Activated CD4-positive, alpha-beta T cell treated with anti-CD3 and anti-CD28 coated beads for 1 hour (primary cell): ENCODE data around the gene KIAA1210.

Experiments used
- DNase-seq: peaks from one replicate; pipeline ENCODE4 v3.0.0-alpha.2; 2020

KIAA1210 gene

GRCh38 chrX:119090627-119091026 lies 37.0 kb downstream of the KIAA1210 start:
- DNase-seq, result no peak

GRCh38 chrX:119089619-119090018 lies 38.0 kb downstream of the KIAA1210 start:
- DNase-seq, result no peak

GRCh38 chrX:119087121-119087520 lies 40.5 kb downstream of the KIAA1210 start:
- no peak for DNase-seq

- no peak for DNase-seq
Observed at GRCh38 chrX:119084766-119085165, 42.8 kb downstream of the KIAA1210 start.

- DNase-seq, result no peak
Observed at GRCh38 chrX:119082278-119082677, 45.3 kb downstream of the KIAA1210 start.

DNA sequence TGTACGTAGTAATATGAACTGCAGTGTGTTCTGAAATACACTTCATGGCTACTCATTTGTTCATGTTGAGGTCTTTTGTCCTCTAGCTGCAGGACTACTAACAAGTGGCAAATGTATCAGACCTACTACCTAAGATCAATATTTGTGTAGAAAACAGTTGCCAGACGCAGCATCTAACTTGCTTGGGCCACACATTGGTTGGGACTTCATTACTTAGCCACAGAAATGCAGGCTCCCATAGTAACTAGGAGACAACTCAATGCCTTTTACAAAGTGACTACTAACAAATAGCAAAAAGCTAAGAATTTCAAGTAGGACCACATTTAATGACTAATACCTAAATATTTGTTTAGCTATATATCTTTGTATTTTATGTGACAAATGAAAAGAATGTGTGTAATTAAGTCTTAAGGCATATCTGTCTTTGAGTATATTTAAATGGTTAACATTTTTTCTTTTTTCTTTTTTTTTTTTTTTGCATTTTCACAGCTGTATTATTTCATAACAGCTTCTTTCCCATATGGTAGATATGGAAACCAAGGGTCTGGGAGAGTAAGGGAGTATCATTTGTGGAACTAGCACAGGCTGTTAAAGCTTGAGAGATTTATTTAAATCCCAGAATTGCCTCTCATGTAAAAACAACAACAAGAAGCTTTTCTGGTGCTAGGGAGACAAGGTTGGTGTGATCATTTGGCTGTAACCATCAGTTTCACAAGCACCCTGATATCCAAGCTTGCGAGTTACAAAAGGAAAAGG lies 52.2 kb downstream of the KIAA1210 start:
- no peak for DNase-seq

- DNase-seq, result no peak
Observed at GRCh38 chrX:119073911-119074310, 53.7 kb downstream of the KIAA1210 start.

- no peak for DNase-seq
Observed at GRCh38 chrX:119073200-119073905, 54.3 kb downstream of the KIAA1210 start.

DNA sequence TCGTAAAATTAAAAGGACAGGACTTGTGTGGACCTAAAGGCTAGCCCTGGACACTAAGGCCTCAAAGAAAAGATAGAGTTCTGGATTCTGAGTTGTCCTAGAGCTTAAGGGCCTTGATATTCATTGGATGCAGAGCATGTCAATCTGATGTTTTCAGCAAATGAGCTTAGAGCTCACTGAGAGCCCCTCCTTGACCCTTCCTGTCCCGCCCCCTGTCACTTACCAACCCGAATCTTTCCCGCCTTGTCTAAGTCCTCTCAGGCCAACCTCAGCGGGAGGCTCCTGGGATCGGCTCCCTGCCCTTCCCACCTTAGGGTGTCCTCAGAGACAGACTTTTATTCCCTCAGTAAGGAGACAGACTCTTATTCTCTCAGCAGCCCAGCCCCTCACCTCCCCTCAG lies 54.9 kb downstream of the KIAA1210 start, which contains the start of gene CT47C1:
Gene CT47C1 (plus strand): TSS at position 250 of the 400 bp plus-strand sequence. CDS start 233 bp downstream, outside the sequence.
- DNase-seq, result no peak

DNA sequence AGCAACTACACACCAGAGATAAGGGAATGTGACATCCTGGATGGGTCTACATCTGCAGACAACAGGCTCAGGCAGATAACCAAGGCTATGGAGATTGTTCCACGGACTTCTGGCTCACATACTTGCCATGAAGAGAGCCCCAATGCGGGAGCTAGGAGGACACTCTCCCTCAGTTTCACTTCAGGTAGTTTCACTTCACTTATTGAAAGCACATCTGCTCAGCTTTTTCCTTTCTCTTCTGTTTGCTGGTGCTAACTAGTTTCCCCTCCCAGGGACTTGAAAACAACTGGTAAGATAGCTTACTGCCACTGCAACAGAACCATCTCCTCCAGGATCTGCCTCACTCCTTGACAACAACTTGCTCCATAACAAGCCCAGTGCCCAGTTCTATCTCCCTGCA lies 56.2 kb downstream of the KIAA1210 start:
- DNase-seq, result no peak

DNA sequence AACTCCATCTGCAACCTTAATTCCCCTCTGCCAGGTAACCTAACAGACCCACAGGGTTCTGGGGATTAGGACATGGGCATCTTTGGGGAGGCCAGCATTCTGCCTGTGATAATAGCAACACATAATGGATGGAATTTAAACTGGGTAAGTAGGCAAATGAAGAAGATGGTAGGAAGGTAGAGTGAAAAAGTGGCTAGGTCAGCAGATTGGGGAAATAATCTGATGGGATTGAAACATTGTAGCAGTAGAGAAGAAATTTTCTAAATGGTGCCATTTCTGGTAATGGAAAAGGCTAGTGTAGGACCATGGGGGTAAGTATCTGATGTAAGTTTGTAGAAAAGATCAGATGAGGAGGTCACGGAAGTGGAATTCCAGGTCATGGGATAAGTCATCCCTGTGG lies 57.9 kb downstream of the KIAA1210 start:
- DNase-seq, result no peak

- DNase-seq, result no peak
Observed at GRCh38 chrX:119069128-119069527, 58.5 kb downstream of the KIAA1210 start.

- peak; percentile 12 for DNase-seq
Observed at GRCh38 chrX:119067023-119067739, 60.4 kb downstream of the KIAA1210 start.

GRCh38 chrX:119063428-119063827 lies 64.2 kb downstream of the KIAA1210 start:
- no peak for DNase-seq

DNA sequence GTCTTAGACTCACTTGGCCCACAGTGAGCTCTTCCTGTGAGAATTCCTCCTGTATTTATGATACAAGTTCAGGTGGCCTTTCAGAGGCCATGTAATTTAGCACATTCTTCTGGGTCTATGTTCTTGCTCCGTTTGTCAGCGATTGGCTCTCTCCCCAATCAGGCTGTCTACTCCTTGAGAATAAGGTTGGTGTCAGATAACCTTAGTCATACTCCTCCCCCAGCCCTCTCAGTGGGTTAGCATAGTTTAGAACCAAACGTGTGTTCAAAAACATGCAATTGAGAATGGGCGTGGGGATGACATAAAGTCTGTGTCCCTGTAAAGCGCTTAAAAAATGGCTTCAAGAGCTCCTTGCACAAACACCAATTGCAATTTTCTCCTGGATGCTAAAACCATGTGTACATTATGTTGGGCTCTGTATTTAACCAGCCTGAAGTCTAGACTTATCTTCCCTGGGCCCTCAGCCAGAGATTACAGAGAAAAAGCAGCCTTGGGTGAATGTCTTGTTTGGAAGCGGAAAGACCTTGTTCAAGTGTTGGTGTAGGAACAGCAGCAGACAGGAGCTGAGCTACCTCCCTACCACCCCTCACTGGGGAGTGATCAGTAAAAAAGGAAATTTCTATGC lies 64.8 kb downstream of the KIAA1210 start:
- DNase-seq, result no peak

DNA sequence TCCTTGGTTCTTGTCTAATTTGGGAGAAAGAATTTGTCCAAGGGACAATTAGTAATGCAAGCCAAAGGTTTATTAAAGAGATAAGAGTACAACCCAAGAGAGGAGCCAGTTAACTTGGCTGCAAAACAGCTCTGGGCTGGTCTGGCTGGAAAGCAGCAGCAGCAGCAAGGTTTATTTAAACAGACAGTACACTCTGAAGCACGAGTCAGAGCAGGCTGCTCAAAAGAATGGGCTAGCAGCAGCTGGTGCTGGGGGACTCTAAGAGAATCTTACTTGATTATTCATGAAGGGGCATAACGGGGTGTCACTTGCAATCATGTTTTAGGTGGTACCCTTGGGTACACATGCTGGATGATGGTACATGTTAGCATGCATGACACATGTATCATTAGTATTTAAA lies 71.9 kb downstream of the KIAA1210 start:
- no peak for DNase-seq

- DNase-seq, result no peak
Observed at GRCh38 chrX:119045884-119046283, 81.7 kb downstream of the KIAA1210 start.

- DNase-seq, result no peak
Observed at GRCh38 chrX:119042996-119043395, 84.6 kb downstream of the KIAA1210 start.

DNA sequence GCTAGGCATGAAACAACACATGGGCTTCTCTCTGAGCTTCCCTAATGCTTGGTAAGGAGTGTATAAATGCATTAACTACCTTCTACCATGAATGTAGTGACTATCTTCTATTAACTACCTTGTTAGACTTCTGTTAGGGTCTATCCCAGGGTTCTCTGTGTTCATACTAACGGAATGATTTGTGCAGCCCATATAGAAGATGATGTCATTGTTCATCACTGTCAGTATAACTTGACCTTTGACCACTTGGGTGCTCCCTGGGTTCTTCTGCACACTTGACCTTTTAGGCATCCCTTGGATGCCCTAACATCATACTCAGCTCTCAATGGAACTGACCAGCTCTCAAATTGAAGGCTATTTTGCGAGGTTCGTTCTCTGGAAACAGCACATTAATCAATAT lies 85.6 kb downstream of the KIAA1210 start:
- no peak for DNase-seq

DNA sequence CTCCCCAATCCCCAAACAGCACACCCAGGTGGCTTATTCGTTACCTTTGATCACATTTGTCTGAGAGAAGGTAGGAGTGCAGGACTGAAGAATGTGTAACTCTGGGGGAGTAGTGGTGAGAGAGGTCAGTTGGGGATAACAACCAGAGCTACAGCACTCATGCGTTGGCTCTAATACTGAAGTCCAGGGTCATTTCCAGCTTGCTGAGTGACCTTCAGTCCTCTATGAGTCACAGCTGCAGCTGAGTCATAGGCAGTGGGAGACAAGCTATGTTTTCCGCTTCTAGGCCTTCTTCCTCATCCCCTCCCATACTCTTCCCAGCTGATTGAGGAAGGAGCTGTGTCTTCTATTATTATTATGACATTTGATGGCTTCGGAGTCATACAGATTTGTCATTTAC lies 86.4 kb downstream of the KIAA1210 start:
- no peak for DNase-seq

DNA sequence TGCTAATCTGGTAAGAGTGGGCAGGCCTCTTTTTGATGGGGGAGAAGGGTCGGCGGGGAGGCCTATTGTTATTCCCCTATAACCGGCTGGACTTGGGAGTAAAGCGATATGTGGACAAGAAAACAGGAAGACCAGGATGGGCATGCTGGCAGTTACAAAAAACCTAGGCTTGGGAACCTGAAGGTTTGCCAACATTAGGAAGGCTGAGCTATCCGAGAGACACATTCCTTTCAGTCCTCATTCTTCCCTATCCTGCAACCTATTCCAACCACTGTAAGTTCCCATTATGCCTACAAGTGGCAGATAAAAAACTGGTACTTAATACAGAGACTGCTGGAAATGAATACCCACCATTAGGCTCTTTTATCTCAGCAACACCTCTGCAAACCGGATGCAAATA lies 87.2 kb downstream of the KIAA1210 start:
- no peak for DNase-seq

- DNase-seq, result no peak
Observed at GRCh38 chrX:119036107-119037029, 91.2 kb downstream of the KIAA1210 start.
